Neuron (in vitro differentiated cells): ENCODE measurements around the gene RDH12.

Experiments used
- H2AFZ ChIP-seq: one replicate; pipeline ENCODE4 v1.6.1; 2013; ENCODE audit warnings: low read depth, mild to moderate bottlenecking, inconsistent platforms, low read length, moderate library complexity
- H3K27me3 ChIP-seq: one replicate; pipeline ENCODE4 v1.6.1; 2013; ENCODE audit warnings: low read length; ENCODE audit not compliant: insufficient read depth
- H3K36me3 ChIP-seq: one replicate; pipeline ENCODE4 v1.6.1; 2013; ENCODE audit warnings: low read length; ENCODE audit not compliant: insufficient read depth
- H3K4me1 ChIP-seq: one replicate; pipeline ENCODE4 v1.6.1; 2013; ENCODE audit warnings: low read length; ENCODE audit not compliant: insufficient read depth
- H3K4me3 ChIP-seq: 2 replicates; pipeline ENCODE4 v1.5.1; 2013; ENCODE audit warnings: mild to moderate bottlenecking, low read length, moderate library complexity
- H3K9me3 ChIP-seq: one replicate; pipeline ENCODE4 v1.6.1; 2013; ENCODE audit warnings: low read length

The RDH12 gene

DNA sequence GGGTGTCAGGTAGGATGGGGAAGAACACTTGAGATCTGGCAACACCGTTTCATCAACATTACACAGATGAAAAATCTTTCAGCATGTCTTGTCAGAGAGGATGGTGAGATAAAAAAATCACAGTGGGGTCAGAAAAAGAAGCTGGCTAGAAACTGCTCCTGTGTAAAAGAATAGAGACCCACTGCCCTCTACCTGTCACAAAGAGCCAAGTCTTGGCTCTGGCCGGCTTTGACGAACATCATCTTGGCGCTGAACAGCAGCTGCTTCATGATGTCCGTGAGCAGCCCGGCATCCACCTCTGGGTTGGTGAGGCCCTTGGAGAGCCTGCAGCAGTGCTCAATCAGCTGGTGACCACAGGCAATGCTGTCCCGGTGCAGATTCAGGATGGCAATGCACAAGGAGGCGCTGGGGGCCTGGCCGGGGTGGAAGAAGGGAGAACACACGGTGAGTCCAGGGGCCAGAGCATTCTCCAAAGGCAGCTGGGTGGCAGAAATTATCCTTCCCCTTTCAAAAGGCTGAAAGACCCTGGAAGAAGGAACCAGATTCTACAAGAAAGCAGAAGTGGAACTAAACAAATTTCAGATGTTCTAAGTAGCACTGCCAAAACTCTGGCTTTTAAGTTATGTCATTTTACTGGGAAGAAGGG, 64.5 kb downstream of the RDH12 start:
- H3K4me1 ChIP-seq = no peaks in the 10 kb centered on the region
- no peak overlapping the region for H2AFZ ChIP-seq
- H3K4me3 ChIP-seq = no peak overlapping the region
- no peaks in the 10 kb centered on the region for H3K9me3 ChIP-seq
- H3K36me3 ChIP-seq = peaks cover 83% of the 10 kb centered on the region
- H3K27me3 ChIP-seq = no peaks in the 10 kb centered on the region

DNA sequence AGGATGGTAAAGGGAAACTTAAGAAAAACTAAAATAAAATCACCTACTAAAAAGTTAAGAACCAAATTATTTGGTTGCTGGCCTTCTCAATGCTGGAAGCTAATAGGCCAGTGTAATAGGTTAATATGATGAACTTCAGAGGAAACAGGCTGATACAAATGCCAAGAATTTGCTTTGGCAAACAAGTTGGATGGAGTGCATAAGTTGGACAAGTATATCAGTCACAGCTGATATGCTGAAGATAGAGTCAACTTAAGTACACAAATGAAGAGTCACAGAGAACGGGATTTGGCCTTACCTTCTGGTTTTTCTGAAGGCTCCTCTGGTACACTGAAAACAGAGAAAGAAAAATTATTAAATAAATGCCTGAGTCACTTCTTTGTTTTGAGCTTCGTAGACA, 66.5 kb downstream of the RDH12 start:
- Histone ChIP-seq H3K9me3 (no peaks in the 10 kb centered on the region), H3K27me3 (no peaks in the 10 kb centered on the region), H3K36me3 (peaks cover 87% of the 10 kb centered on the region), H3K4me1 (no peaks in the 10 kb centered on the region), H3K4me3 (no peak overlapping the region), H2AFZ (no peak overlapping the region)

DNA sequence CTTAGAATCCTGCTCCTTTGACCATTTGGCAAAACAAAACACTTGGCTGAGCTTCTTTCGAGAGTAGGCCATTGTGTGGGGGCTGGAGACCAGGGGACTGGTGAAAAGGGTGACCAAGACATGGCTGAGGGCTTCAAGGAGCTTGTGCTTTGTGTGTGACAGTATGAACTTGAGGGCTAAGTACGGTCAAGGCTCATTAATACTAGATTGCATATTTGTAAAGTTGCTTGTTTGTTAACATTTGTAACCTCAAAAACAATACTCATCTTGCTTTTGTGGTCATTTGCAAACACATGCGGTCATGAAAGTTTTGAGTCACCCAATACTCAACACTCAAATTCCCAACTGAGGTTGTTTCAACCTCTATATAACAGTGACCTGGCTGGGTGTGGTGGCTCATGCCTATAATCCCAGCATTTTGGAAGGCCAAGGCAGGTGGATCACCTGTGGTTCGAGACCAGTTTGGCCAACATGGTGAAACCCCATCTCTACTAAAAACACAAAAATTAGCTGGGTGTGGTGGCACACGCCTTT, 72.2 kb downstream of the RDH12 start:
- Histone ChIP-seq H3K36me3 (peaks cover 91% of the 10 kb centered on the region), H3K4me3 (no peak overlapping the region), H3K9me3 (no peaks in the 10 kb centered on the region), H3K27me3 (no peaks in the 10 kb centered on the region), H2AFZ (no peak overlapping the region), H3K4me1 (no peaks in the 10 kb centered on the region)

GRCh38 chr14:67776653-67777322, 75.1 kb downstream of the RDH12 start:
- Histone ChIP-seq H3K9me3 (no peaks in the 10 kb centered on the region), H2AFZ (no peak overlapping the region), H3K36me3 (peaks cover 82% of the 10 kb centered on the region), H3K27me3 (no peaks in the 10 kb centered on the region), H3K4me1 (no peaks in the 10 kb centered on the region), H3K4me3 (no peak overlapping the region)

DNA sequence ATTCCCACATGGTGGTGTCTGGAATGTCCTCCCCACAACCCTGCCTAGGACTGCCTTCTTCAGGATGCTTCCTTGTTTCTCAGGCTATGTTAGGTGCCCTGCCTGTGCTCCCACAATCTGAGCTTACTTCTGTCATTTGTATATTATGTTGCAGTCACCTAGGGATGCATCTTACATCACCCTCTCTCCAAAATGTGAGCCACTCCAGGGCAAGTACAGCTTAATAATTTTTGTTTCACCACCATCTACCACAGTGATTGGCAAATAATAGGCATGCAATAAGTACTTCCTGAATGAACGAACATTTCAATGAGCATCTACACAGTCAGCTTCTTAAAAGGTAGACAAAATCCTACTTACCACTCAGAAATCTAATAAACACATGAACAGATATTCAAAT, 77.1 kb downstream of the RDH12 start:
- H3K27me3 ChIP-seq = no peaks in the 10 kb centered on the region
- H3K36me3 ChIP-seq = peaks cover 84% of the 10 kb centered on the region

DNA sequence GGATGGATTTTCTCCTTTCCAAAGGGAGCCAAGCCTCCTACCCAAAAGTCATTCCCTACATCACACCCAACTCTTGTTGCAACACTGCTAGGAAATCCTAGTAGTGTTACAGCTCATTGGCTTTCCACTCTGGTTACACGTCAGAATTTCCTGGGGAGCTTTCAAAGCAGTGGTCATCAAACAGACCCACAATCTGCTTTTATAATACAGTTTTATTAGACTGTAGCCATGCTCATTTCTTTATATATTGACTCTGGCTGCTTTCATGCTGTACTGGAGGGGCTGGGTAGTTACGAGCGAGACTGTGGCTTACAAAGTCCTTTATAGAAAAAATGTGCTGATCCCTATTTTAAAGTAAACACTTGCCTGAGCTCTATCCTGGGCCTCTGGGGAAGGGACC, 80.4 kb downstream of the RDH12 start:
- Histone ChIP-seq H3K4me3 (no peak overlapping the region), H3K4me1 (no peaks in the 10 kb centered on the region), H3K36me3 (peaks cover 88% of the 10 kb centered on the region), H3K9me3 (no peaks in the 10 kb centered on the region), H2AFZ (no peak overlapping the region), H3K27me3 (no peaks in the 10 kb centered on the region)

More for the DNA sequence above, 77.1 kb downstream of the RDH12 start:
- Histone ChIP-seq H3K4me3 (no peak overlapping the region), H3K9me3 (no peaks in the 10 kb centered on the region), H3K4me1 (no peaks in the 10 kb centered on the region), H2AFZ (no peak overlapping the region)
